Activated naive CD8-positive, alpha-beta T cell (primary cell): Measurements from ENCODE around the gene TSC22D3.

Source experiments
- H3K27ac Mint-ChIP-seq: one replicate; pipeline ENCODE4 v1.8.0; 2021; ENCODE audit warnings: mixed read lengths
- H3K27me3 Mint-ChIP-seq: one replicate; pipeline ENCODE4 v1.8.0; 2021; ENCODE audit warnings: mixed read lengths
- H3K36me3 Mint-ChIP-seq: one replicate; pipeline ENCODE4 v1.8.0; 2021; ENCODE audit warnings: mixed read lengths
- H3K4me1 Mint-ChIP-seq: one replicate; pipeline ENCODE4 v1.8.0; 2021; ENCODE audit warnings: low read depth, mixed read lengths
- H3K4me3 Mint-ChIP-seq: one replicate; pipeline ENCODE4 v1.8.0; 2021; ENCODE audit warnings: mild to moderate bottlenecking, mixed read lengths
- H3K9me3 Mint-ChIP-seq: one replicate; pipeline ENCODE4 v1.8.0; 2021; ENCODE audit warnings: low read depth, mixed read lengths

The TSC22D3 gene

GRCh38 chrX:107769581-107770317 is 5.8 kb downstream of the TSC22D3 start:
- Mint-ChIP-seq H3K4me3 (no peak overlapping the region), H3K9me3 (no peaks in the 10 kb centered on the region), H3K27ac (no peak overlapping the region), H3K27me3 (no peaks in the 10 kb centered on the region), H3K36me3 (no peaks in the 10 kb centered on the region), H3K4me1 (peaks cover 23% of the 10 kb centered on the region)

DNA sequence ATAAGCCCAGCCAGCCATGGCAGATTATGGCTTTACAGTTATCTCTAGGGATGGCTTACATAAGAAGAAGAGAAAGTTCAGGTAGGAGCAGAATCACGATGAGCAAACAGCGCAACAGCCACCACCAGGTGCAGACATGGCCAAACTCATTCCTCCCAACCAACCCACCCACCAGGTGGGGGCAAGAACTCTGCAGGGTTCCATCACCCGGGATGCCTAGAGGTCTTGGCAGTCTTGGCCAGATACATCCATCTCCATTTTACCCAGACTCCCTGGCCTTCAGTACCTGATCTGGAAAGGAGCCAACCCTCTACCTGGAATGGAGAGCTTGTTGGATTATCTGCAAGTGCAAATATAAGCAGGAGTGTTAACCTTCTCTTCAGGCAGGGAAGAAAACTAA is 7.5 kb downstream of the TSC22D3 start:
- H3K4me3 Mint-ChIP-seq, result no peak overlapping the region
- H3K4me1 Mint-ChIP-seq, result peaks cover 20% of the 10 kb centered on the region
- H3K36me3 Mint-ChIP-seq, result no peaks in the 10 kb centered on the region
- H3K27ac Mint-ChIP-seq, result no peak overlapping the region
- no peaks in the 10 kb centered on the region for H3K27me3 Mint-ChIP-seq
- H3K9me3 Mint-ChIP-seq, result no peaks in the 10 kb centered on the region

- Mint-ChIP-seq H3K27me3 (no peaks in the 10 kb centered on the region), H3K4me1 (peaks cover 14% of the 10 kb centered on the region), H3K36me3 (no peaks in the 10 kb centered on the region), H3K9me3 (no peaks in the 10 kb centered on the region), H3K4me3 (no peak overlapping the region), H3K27ac (no peak overlapping the region)
Observed at GRCh38 chrX:107766470-107767150, 9.0 kb downstream of the TSC22D3 start.

- H3K27me3 Mint-ChIP-seq, result no peaks in the 10 kb centered on the region
- H3K9me3 Mint-ChIP-seq, result no peaks in the 10 kb centered on the region
- H3K36me3 Mint-ChIP-seq, result no peaks in the 10 kb centered on the region
- H3K4me3 Mint-ChIP-seq, result no peak overlapping the region
- peaks cover 6% of the 10 kb centered on the region for H3K4me1 Mint-ChIP-seq
- no peak overlapping the region for H3K27ac Mint-ChIP-seq
Observed at GRCh38 chrX:107764845-107765608, 10.6 kb downstream of the TSC22D3 start.

DNA sequence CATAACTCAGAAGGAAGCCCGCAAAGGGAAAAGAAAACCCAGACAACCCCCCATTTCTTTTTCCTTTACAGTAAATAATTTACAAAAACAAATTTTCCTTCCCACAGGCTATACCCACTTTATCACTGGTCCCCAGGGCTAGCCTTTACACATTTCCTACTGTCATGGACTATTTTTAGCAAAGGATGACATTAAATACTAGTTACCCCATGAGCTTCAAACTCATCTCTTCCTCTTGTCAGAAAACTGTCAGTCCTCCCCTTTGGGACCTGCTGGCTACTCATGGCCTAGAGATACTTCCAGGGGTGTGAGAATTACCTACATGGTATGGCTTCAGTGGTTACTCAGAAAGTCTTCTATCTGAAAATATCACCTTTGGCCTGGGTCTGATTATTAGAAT is 11.9 kb downstream of the TSC22D3 start:
- H3K27ac Mint-ChIP-seq, result no peak overlapping the region
- no peaks in the 10 kb centered on the region for H3K27me3 Mint-ChIP-seq
- H3K9me3 Mint-ChIP-seq, result no peaks in the 10 kb centered on the region
- no peak overlapping the region for H3K4me3 Mint-ChIP-seq
- no peaks in the 10 kb centered on the region for H3K36me3 Mint-ChIP-seq
- H3K4me1 Mint-ChIP-seq, result peaks cover 6% of the 10 kb centered on the region

DNA sequence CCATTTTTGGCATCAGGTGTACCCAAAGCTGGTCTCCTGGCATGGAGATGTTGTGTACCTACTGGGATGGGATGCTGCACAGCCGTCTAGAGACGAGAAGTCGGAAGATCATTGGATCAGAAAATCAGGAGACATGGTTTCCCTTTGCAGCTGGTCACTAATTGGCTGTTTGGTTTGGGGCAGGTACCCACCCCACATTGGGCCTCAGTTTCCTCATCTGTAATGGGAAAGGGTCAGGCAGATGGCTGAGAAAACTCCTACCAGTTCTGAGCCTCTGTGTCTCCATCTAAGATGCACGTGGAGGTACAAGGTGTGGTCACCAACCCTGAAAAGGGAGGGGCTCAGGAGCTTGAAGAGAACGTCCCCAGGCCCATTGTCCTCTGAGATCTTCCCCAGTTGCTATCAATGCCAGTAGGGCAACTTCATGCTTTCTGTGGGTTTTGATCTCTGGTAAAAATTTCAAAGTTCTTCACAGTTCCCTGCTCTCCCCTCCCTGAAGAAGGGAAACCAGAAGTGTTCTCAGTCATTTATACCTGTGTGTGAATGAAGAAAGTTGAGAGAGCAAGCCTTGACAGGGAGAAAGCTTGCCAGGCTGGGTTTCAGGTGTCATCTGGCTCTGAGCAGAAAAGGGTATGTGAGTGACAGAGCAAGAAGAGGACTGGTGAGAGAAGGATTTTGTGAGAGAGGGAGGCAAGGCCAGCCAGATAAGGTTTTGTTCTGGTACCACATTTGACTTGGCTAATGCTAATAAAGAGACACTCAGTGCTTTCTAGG is 15.1 kb downstream of the TSC22D3 start:
- peaks cover 15% of the 10 kb centered on the region for H3K4me1 Mint-ChIP-seq
- no peaks in the 10 kb centered on the region for H3K27me3 Mint-ChIP-seq
- no peaks in the 10 kb centered on the region for H3K9me3 Mint-ChIP-seq
- no peaks in the 10 kb centered on the region for H3K36me3 Mint-ChIP-seq
- H3K4me3 Mint-ChIP-seq, result no peak overlapping the region
- H3K27ac Mint-ChIP-seq, result no peak overlapping the region

GRCh38 chrX:107758231-107758766 is 17.3 kb downstream of the TSC22D3 start:
- Mint-ChIP-seq H3K4me1 (peaks cover 16% of the 10 kb centered on the region), H3K9me3 (no peaks in the 10 kb centered on the region), H3K4me3 (no peak overlapping the region), H3K27ac (no peak overlapping the region), H3K36me3 (no peaks in the 10 kb centered on the region), H3K27me3 (no peaks in the 10 kb centered on the region)

- no peak overlapping the region for H3K4me3 Mint-ChIP-seq
- no peaks in the 10 kb centered on the region for H3K36me3 Mint-ChIP-seq
Observed at GRCh38 chrX:107755721-107756120, 19.9 kb downstream of the TSC22D3 start.

DNA sequence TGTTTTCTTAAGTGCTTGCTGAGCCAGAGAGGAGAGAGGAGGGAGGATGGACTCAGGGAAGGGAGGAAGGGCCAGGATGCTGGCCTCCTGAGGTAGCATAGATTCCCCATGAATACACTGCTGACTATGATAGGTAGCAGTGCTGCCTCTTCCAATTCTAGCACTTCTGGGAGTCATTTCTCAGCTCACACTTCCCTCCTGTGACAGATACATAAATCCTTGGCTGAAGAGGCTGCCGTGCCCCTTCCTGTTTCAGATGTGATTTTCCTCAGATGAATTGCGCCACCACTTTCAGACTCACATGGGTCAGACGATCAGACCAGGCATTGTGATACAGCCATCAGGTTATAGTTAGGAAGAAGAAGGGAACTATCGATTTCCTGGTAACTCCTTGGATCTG is 22.4 kb downstream of the TSC22D3 start:
- H3K4me3 Mint-ChIP-seq, result no peak overlapping the region
- H3K4me1 Mint-ChIP-seq, result peaks cover 15% of the 10 kb centered on the region
- no peaks in the 10 kb centered on the region for H3K9me3 Mint-ChIP-seq
- H3K27ac Mint-ChIP-seq, result no peak overlapping the region
- no peaks in the 10 kb centered on the region for H3K27me3 Mint-ChIP-seq
- H3K36me3 Mint-ChIP-seq, result no peaks in the 10 kb centered on the region

More at GRCh38 chrX:107755721-107756120, 19.9 kb downstream of the TSC22D3 start:
- Mint-ChIP-seq H3K27me3 (no peaks in the 10 kb centered on the region), H3K27ac (no peak overlapping the region), H3K4me1 (peaks cover 17% of the 10 kb centered on the region), H3K9me3 (no peaks in the 10 kb centered on the region)

GRCh38 chrX:107752714-107753113 is 22.9 kb downstream of the TSC22D3 start:
- Mint-ChIP-seq H3K27me3 (no peaks in the 10 kb centered on the region), H3K4me3 (no peak overlapping the region), H3K36me3 (no peaks in the 10 kb centered on the region), H3K9me3 (no peaks in the 10 kb centered on the region), H3K27ac (no peak overlapping the region), H3K4me1 (peaks cover 12% of the 10 kb centered on the region)

DNA sequence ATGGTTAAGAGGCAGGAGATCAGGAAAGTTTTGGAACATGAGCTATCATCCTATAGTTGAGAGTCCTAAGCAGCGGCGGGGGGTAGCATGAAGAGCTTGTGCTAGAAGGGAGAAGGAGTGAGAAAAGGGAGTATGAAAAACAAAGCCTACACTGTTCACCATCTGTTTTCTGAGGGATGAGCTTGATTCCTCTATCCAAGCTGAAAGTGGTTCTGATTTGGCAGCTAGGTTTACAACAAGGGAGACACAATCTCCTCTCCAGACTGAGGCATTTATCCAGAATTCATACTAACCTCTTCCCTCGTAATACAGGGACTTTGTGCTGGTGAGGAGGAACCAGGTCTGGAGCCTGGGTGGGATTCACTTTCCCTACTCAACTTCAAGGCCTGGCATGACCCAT is 23.5 kb downstream of the TSC22D3 start:
- Mint-ChIP-seq H3K36me3 (no peaks in the 10 kb centered on the region), H3K4me1 (peaks cover 11% of the 10 kb centered on the region), H3K9me3 (no peaks in the 10 kb centered on the region), H3K27ac (no peak overlapping the region), H3K27me3 (no peaks in the 10 kb centered on the region), H3K4me3 (no peak overlapping the region)

- no peaks in the 10 kb centered on the region for H3K36me3 Mint-ChIP-seq
- no peaks in the 10 kb centered on the region for H3K9me3 Mint-ChIP-seq
- H3K4me1 Mint-ChIP-seq, result peaks cover 12% of the 10 kb centered on the region
- no peak overlapping the region for H3K27ac Mint-ChIP-seq
- H3K4me3 Mint-ChIP-seq, result no peak overlapping the region
- H3K27me3 Mint-ChIP-seq, result no peaks in the 10 kb centered on the region
Observed at GRCh38 chrX:107750861-107751445, 24.6 kb downstream of the TSC22D3 start.

GRCh38 chrX:107750263-107750662 is 25.3 kb downstream of the TSC22D3 start:
- H3K36me3 Mint-ChIP-seq, result no peaks in the 10 kb centered on the region
- H3K27me3 Mint-ChIP-seq, result no peaks in the 10 kb centered on the region
- H3K4me3 Mint-ChIP-seq, result no peak overlapping the region
- no peaks in the 10 kb centered on the region for H3K9me3 Mint-ChIP-seq
- H3K4me1 Mint-ChIP-seq, result peaks cover 5% of the 10 kb centered on the region
- H3K27ac Mint-ChIP-seq, result no peak overlapping the region

DNA sequence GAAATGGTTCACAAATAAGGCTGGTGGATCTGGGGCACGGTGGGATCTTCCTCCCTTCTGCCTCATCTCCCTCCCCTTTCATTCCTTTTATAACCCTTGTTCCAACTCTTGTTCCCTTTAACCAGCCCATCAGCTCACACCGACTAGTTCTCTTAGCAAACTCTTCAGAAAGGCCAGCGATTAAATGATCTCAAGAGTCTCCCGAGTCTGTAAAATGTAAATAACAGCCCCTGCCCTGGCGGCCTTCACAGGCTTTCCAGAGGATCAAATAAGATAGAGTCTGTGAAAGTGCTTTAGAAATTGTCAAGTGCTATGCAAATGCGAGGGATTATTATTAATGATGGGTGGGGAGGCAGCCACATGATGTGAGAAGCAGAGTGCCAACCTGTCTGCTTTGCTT is 27.1 kb downstream of the TSC22D3 start:
- Mint-ChIP-seq H3K9me3 (no peaks in the 10 kb centered on the region), H3K4me3 (no peak overlapping the region), H3K27ac (no peak overlapping the region), H3K36me3 (no peaks in the 10 kb centered on the region), H3K4me1 (peaks cover 9% of the 10 kb centered on the region), H3K27me3 (no peaks in the 10 kb centered on the region)
